Limb (tissue), 2 donors: ENCODE data around the gene NAA20.

Source experiments
- DNase-seq, 2 donors: peaks; one replicate each; pipeline ENCODE4 v3.0.0-alpha.2; 2016; ENCODE audit errors: extremely low spot score in 2 of 2

The NAA20 gene, protein sequence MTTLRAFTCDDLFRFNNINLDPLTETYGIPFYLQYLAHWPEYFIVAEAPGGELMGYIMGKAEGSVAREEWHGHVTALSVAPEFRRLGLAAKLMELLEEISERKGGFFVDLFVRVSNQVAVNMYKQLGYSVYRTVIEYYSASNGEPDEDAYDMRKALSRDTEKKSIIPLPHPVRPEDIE

DNA sequence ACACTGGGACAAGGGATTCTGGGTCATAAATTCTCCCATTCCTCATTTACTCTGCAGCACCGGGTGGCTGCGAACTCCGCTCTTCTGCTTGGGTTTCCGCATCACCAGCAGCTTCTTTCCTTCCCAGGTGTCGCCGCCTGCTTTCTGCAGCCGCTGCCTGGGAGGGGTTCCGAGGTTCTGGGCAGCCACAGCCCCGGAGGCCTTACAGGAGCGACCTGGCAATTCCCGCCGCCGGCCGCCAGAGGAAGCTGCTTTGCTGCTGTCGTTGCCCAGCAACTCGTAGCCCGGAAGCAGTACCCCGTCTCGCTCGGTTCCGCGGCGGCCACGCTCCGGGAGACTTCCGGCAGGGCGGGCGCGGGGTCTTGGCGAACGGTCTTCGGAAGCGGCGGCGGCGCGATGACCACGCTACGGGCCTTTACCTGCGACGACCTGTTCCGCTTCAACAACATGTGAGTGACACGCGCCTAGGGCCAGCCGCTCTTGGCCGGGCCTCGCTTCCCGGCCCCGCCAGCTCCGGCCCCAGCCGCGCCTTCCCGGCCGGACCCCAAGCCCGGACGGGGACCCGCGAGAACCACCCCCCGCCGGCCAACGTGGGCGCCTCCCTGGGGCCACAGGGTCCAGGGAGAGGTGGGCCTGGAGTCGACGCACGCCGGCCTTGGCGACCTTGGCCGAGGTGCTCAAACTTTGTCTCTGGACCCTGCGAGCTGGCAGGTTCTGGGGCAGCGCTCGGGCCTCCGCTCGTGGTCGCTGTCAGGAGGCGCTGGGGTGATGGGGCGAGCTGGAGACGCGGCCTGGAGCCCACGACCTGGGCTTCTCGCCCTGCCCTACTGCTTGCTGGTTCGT lies at the start of gene NAA20:
TSS of gene NAA20 (plus strand) at position 362 of the 843 bp plus-strand sequence. CDS start at position 397, 35 bp downstream.
- DNase-seq, result peak; percentile 95

DNA sequence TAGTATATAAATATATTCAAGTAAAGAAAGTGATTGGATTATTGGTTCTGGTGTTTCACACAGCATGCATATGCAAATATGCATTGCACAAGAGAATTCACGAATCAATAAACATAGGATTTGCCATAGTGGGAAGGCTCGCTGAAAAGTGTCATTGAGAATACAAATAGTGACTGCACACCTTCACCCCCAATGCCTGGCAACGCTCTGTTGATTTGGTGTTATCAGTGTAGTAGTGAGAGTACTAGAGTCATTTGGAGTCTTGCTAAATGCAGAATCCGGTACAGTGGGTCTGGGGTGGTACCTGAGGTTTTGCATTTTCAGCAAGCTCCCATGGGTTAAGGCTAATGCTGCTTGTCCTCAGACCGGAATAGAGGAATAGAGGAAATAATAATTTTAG lies 49.7 kb upstream of the NAA20 start:
- DNase-seq, result no peak

DNA sequence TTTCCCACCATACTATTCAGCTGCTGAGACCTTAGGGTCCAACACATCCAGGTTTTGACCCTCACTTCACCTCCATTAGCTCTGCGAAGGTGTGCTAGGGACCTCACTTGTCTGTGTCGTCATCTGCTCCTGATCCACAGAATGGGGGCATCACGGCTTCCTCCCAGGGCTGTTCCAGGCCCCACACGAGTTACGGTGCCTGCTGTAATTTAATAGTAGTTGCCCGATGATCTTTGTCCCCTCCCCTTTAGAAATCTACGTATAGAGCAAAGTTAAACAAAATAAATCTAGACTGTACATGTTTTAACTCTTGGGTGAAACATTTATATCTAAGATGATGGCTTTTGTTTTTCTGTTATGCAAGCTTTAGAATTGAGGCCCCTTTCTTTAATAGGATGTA lies 49.1 kb upstream of the NAA20 start:
- DNase-seq, result no peak

DNA sequence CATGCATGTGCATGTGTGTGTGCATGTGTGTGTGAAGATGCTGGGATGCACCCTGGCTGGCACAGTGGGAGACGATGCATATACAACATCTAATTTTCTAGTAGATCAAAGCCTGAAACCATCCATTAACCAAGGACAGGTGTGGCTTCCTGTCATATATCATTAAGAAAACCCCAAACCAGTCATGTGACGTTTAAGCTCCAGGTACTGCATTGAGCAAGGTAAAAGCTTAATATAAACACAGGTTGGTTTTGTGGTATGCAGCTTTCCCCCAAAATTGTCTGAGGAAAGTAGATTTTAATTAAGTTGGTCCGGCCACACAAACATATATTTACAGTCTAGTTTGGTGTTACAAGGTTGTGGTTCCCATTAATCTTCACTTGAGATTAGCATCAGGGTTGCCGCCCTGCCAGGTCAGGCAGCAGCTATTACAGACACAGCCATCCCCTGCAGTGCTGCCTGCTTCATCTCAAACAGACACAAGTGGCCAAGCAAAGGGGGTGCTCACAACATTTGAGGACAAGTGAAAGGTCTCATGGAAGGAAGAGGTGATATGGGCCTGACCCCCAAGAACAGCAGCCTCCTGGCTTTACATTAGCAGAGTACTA lies 48.6 kb upstream of the NAA20 start:
- no peak for DNase-seq

DNA sequence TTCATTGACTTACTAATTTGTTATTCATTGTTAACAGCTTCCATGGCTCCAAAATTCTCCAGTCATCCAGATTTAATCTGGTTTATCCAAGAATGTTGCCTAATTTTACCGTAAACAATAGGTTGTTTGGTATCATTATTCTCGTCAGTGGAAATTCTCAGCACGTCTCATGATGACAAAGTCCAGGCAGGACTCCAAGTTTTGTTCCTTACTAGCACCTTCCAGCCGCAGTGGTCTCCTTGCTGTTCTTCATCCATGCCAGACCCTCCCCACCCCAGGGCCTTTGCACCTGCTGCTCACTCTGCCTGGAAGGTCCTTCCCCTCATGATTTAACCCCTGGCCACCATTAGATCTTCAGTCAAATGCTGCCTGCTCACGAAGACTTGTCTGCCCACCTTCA lies 48.1 kb upstream of the NAA20 start:
- no peak for DNase-seq

DNA sequence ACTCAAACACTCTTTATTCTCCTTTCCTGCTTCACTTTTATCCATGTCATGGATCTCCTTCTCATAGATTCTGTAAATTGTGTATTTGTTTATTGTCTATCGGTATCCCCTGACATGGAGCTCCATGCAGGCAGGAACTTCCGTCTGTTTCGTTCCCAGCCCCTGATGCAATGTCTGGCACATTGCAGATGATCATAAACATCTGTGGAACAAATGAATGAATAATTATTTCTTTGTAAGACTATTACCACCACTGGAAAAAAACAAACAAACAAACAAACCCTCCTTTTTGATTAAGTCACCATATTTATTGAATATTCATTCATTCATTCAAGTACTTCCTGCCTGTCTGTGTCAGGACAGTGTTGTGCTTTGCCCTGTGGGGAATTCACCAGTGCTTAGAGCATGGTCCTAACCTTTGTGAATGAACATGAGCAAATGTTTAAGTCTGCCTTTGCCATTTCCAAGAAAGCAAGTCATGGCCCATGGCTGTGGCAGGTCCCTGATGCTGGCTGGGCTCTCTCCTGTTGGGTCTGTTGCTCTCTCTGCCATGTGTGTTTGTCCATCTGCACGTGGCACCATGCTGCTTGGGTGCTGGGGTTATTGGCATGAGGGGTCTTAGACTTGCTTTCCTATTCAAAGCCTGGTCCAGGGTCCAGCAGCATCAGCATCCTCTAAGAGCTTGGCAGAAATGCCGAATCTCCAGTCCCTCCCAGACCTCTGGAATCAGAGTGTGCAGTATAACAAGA lies 47.5 kb upstream of the NAA20 start:
- DNase-seq, result no peak

DNA sequence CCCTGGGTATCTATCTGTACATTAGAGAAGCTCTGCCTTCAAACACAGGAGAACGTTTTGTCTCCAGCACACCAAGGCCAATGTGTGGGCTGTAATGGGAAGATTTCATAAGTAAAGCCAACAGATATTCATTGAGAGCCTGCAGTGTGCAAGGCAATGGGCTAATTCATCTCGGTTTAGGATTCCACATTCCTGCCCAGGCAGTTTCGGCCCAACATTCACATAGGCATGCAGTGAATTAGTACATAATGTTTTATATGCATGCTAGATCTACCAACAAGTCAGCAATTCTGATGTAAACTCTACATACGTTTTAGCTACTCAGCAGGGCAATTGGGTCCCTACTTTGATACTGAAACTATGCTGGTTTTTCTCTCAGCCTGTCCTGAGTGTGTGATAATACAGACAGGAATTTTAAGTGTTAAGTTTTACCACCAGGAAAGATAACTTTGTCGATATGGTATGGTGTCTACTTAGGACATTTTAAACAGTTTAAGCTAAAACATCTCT lies 46.9 kb upstream of the NAA20 start:
- DNase-seq, result no peak

DNA sequence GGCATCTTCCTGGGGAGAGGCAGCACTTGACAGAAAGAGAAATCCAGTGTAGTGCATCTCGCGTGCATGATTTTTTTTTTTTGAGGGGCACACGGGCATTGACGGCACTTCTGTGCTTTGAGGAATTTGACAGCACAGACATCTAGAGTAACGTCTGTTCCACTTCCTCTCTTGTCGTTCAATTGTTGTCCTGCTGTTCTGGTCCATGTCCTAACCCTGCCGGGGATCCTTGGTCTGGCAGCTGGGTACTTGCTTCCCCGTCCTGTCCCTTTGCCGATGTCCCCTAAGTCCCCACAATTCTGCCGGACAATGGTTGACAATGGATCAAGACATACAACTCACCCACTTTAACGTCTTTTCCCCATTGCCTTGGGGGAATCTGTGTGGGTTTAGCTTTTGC lies 46.0 kb upstream of the NAA20 start:
- DNase-seq, result no peak

DNA sequence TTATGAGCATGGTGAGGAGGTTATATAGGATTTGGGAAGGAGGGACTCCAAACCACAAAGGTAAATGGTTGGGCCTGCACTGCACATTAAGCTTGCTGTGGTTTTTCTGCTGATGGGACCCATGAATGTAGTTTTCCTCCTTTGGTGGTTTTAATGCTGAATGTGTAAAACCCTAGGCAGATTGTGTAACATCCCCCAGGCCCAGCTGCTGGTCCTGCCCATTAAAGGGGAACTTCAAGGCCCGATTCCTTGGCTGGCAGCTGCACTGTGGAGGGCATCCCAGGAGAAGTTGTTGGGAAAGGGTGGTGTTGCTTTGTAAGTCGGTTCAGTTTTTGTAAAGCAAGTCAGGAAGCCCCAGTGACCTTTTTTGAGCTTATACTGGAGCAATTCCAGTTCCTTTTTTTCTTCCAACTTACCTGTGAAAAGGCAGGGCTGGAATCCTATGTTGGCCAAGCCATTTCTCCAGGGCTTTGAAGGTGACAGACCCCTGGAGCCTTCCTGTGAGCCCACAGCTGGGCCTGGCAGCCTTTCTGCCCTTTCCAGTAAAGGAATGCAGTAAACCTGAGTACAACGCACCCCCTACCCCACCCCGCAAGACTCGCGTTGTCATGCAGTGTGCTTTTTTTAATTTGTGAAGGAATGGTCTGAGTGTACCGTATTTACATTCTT lies 43.1 kb upstream of the NAA20 start:
- peak; percentile 59 to 66 for DNase-seq

DNA sequence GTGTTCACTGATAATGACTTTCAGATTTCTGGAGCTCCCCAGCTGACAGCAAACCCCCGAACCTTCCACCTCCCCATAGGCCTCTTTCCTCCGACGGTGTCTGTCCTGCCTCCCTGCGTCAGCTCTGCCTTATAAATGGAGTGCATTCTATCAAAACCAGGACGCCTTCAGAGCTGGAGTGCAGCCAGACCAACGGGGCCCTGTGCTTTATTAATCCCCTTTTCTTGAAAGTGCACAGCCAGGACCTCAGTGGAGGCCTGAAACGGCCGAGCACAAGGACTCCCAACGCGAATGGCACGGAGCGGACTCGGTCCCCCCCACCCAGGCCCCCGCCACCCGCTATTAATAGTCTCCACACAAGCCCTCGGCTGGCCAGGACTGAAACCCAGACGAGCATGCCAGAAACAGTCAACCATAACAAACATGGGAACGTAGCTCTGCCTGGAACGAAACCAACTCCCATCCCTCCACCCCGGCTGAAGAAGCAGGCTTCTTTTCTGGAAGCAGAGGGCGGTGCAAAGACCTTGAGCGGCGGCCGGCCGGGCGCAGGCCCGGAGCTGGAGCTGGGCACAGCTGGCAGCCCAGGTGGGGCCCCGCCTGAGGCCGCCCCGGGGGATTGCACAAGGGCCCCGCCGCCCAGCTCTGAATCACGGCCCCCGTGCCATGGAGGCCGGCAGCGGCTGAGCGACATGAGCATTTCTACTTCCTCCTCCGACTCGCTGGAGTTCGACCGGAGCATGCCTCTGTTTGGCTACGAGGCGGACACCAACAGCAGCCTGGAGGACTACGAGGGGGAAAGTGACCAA lies 42.3 kb upstream of the NAA20 start:
- DNase-seq, result peak; percentile 90 to 94

DNA sequence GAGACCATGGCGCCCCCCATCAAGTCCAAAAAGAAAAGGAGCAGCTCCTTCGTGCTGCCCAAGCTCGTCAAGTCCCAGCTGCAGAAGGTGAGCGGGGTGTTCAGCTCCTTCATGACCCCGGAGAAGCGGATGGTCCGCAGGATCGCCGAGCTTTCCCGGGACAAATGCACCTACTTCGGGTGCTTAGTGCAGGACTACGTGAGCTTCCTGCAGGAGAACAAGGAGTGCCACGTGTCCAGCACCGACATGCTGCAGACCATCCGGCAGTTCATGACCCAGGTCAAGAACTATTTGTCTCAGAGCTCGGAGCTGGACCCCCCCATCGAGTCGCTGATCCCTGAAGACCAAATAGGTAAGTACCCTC lies 41.7 kb upstream of the NAA20 start:
- no peak for DNase-seq

DNA sequence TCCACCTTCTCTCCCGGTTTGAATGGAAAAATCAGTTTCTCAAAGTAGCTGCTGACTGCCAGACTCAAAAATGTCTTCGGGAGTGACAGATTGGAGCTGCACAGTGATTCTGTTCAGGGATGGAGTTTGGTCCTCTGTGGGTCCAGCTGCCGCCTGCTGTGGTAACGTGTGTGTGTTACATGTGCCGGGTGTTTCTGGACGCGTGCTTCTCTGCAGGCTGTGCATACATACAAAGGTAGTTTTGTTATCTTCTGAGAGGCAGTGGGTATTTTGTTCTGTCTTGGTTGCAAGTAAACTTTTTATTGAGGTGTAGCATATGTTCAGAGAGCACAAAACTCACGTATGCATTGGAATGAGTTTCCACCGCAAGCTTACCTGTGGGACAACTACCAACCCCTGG lies 41.3 kb upstream of the NAA20 start:
- DNase-seq, result no peak

DNA sequence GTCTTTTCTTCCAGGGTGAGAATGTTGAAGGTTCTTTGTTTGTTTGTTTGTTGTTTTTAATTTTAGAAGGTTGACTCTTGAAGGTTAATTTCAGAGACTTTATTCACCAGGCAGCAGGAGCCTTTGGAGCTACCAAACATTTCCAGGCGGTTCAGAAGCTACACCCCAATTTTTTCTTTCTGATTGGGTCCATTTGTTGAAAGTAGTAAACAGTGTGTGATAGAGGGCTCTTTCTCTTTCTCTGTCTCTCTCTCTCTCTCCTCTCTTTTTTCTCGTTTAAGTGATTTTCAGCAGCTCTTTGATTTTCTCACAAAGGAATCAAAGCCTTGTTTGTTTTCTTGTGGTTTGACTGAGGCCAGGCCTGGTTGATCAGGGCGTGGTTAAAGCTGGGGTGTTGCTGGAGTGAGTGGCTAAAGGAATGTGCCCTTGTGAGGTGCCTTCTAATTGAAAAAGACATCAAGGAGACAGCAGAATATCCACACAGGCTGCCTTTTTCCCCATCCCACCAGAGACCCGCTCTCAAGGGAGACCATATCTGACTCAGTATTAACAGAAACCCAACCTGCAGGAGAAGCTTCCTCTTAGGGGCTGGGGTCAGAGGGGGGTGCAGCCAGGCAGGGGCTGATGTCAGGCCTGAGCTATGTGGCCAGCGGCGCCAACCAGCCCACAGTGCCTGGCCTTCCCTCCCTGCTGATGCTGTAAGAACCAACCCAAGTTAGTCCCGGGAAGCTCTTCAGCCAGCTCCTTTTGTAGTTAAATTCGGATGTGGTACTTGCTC lies 40.4 kb upstream of the NAA20 start:
- DNase-seq, result peak in 1 of 2 donors; percentile 50

DNA sequence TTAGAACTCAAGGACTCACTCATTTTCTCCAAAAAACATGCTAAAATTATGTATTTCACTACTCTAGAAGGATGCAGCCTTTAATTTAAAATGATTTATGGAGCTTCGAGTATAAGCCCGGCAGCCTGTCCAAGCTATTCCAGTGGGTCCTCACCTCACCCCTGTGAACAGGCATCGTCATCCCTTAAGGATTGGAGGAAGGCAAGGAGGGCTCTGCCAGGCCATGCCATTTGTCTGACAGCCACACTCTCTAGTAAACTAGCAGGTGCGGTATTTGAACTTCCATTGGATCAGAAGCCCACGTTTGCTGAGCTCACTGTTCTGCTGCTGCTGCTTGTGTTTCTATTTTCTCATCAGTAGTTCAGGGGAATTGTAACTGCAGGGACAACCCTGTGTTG lies 39.8 kb upstream of the NAA20 start:
- DNase-seq, result no peak

DNA sequence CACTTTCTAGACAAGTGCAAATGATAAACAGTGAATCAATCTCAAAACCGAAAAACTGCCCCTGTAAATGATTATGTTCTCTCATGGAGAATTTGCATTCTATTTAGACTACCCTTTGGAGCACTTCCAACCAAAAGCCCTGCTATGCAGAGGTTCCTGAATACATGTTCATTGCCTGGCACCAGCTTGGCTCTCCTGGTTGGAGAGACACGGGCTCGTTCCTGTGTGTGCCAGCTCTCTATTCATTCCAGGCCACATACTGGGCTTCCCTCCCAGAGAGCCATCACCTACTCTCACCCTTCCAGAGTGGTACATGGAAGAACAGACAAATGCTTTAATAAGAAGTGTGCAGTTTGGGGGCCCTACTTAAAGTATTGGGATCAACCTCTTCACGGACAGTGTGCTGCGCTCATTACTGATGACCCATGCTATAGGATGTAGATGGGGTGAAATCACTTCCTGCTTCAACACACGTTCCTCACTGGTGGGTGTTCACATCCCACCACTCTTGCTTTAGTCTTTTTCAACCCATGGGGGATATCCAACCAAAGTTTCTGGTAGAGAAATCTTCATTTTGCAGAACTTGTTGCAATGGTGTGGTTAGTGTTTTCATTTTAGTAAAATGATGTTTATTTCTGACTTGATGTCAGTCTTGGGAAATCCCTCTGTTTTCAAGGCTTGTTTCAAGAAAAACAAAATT lies 38.5 kb upstream of the NAA20 start:
- no peak for DNase-seq

DNA sequence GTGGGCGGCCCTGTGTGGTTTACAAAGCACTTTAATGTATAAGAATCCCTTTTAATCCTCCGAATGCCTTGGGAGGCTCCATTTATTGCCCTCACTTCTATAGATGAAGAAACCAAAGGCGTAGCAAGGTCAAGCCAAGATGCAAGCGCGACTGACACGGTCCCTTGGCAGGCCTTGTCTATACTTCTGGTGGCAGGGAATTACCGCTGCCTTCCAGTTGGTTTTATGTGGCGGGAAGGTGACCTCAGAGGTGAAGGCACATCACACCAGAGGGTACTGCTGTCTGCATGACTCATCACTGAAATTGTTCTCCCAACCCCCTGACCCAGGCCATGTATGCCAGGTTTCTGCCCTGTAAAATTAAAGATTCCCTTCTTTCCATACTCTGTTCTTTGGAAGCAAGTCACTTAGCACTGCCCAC lies 36.1 kb upstream of the NAA20 start:
- no peak for DNase-seq

DNA sequence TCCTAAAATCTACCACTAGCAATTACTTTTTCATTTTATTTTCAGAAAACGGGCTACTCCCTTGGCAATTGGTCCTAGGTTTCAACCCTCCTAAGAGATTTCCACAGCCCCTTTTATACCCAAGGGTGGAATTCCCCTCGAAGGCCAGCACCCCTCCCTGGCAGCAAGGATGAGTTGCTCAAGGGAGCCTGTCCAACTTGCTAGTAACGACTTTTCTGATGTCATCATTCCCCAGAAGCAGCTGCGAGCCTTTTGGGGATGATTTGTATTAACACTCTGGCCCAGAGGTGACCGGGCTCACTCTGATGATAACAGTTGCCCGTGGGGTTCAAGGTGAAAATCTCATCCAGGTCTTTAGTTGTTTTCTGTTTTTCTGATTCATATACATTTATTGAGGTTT lies 30.7 kb upstream of the NAA20 start:
- no peak for DNase-seq

DNA sequence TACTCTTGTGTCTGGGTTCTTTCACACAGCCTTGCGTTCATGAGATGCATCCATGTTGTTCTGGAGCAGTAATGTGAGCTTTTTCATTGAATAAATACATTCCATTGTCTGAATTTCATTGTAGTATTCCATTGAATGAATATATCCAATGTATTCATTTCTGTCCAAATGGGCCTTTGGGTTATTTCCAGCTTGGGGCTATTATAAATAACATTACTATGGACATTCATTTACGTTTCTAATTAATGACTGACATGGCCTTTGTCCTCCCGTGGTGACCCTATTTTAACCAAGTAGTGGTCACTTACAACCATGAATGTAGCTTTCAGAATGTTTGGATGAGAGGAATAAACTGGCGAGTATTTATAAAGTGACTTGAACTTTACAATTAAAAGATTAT lies 30.1 kb upstream of the NAA20 start:
- DNase-seq, result no peak

DNA sequence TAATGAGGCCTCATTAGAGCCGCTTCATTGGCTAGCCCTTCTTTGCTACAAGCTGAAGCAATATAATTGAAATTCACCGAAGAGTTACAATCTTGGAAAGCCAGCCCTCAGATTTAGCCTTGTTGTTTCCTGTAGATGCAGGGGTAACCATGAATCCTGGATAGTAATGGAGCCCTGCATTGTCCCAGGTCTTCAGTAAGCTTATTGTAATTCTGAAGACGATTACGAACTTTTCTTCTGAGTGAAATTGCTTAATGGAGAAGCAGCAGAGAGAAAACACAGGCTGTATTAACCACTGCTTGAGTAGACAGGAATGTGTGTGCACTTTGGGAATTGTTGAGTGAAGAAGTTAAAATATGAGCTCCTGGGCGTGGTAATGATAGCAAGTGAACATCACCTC lies 26.3 kb upstream of the NAA20 start:
- no peak for DNase-seq
